Sigmoid colon (tissue), 7 donors: Measurements from ENCODE around the gene TRAF4. TPM values are rescaled to one million over a fixed set of nuclear protein-coding genes. Genes with fewer than 3 reads are reported as not detected.

Experiments
- DNase-seq: peaks from one replicate; pipeline ENCODE4 v3.0.0-alpha.2; 2019
- H3K27ac ChIP-seq, 4 donors: fragments of 200-600 bp; sonication (generic); one replicate each; pipeline ENCODE4 v1.5.1; 2016 to 2019; ENCODE audit warnings: mild to moderate bottlenecking in 1 of 4
- H3K27me3 ChIP-seq, 3 donors: fragments of 200-600 bp; sonication (generic); one replicate each; pipeline ENCODE4 v1.5.1; 2019; ENCODE audit warnings: mild to moderate bottlenecking in 1 of 3
- H3K36me3 ChIP-seq, 4 donors: fragments of 200-600 bp; sonication (generic); one replicate each; pipeline ENCODE4 v1.5.1; 2016 to 2019
- H3K4me1 ChIP-seq, 4 donors: fragments of 200-600 bp; sonication (generic); one replicate each; pipeline ENCODE4 v1.5.1; 2017 to 2019
- H3K4me3 ChIP-seq, 4 donors: fragments of 200-600 bp; sonication (generic); one replicate each; pipeline ENCODE4 v1.5.1; 2017 to 2019; ENCODE audit warnings: mild to moderate bottlenecking in 2 of 4, moderate library complexity in 1 of 4
- H3K9me3 ChIP-seq, 4 donors: fragments of 200-600 bp in 3 of 4; sonication (generic) in 3 of 4; one replicate each; pipeline versions ENCODE4 v1.5.1 to v1.6.1; 2013 to 2019
- EP300 ChIP-seq, 4 donors: sonication (generic); formaldehyde crosslinking; IDR thresholded peaks; one replicate each; pipeline ENCODE4 v1.6.1; 2017; ENCODE audit warnings: antibody characterized with exemption in 4 of 4
- POLR2A ChIP-seq, 2 donors: fragments of 450-650 bp; IDR thresholded peaks; one replicate each; pipeline ENCODE4 v1.6.1; 2016; ENCODE audit warnings: antibody characterized with exemption in 2 of 2, mild to moderate bottlenecking in 2 of 2, moderate library complexity in 2 of 2
- POLR2AphosphoS5 ChIP-seq, 4 donors: sonication (generic); formaldehyde crosslinking; IDR thresholded peaks; one replicate each; pipeline ENCODE4 v1.6.1; 2017; ENCODE audit warnings: antibody characterized with exemption in 4 of 4
- WGBS, 2 donors: extraction: QIAGEN DNeasy Blood & Tissue Kit; methylation state at CpG; one replicate each; pipeline ENCODE4 v1.1.7; 2013; 5-methylcytosine and 5-hydroxymethylcytosine counted together
- intact Hi-C: fragments of 100-400 bp; cut with DNase I; formaldehyde crosslinking; loops from one replicate; pipeline ENCODE4 v1.15.1; 2023
- polyA plus RNA-seq, 3 donors: library from polyadenylated mRNA; stranded (reverse); fragments of 200-250 nt; gene quantifications; one replicate each; pipeline ENCODE4 v1.2.3, GENCODE V29; 2013
- total RNA-seq, 4 donors: library from RNA; depleted of rRNA; stranded (reverse); fragments of >200 nt; gene quantifications; one replicate each; pipeline ENCODE4 v1.1.0, GENCODE V29; 2016
- TF ChIP-seq, protein P1 (sequence below), 4 experiments: fragments of 450-650 bp in 3 of 4; fragments of 200-600 bp in 1 of 4; IDR thresholded peaks; one replicate each; pipeline ENCODE4 v1.5.1; 2016 to 2019; ENCODE audit warnings: antibody characterized with exemption in 4 of 4, mild to moderate bottlenecking in 3 of 4, moderate library complexity in 2 of 4
- donor health status: healthy with polysubstance abuse.
- donor health status: Bipolar disorder and iron deficiency.
- donor health status: healthy.

Gene TRAF4
- total and polyA plus RNA-seq, 7 donors, result 3.9 to 94.1 (median 11.6) TPM

GRCh38 chr17:28726627-28727491, 17.0 kb upstream of the TRAF4 start:
- Histone ChIP-seq H3K27me3 (peaks cover 0 to 8% (median 0%) of the 10 kb centered on the region in 3 donors), H3K9me3 (no peaks in the 10 kb centered on the region), H3K4me3 (peak overlapping the region; percentile 51 to 83 (median 68)), H3K4me1 (peaks cover 0 to 43% (median 37%) of the 10 kb centered on the region in 4 donors), H3K27ac (peak overlapping the region; percentile 88 to 97 (median 96)), H3K36me3 (peaks cover 17 to 30% (median 22%) of the 10 kb centered on the region in 4 donors)
- WGBS, 2 donors, result 0 to 1% methylated on average over 57 of the region's 57 CpGs
- TF ChIP-seq POLR2A (IDR thresholded peaks at IDR 0.05), result no peak
- no peak for TF ChIP-seq EP300 (IDR thresholded peaks at IDR 0.05)
- TF ChIP-seq POLR2AphosphoS5 (IDR thresholded peaks at IDR 0.05), result peak in 3 of 4 donors; percentile 18 to 58 (median 47)
- TF ChIP-seq, protein P1, sequence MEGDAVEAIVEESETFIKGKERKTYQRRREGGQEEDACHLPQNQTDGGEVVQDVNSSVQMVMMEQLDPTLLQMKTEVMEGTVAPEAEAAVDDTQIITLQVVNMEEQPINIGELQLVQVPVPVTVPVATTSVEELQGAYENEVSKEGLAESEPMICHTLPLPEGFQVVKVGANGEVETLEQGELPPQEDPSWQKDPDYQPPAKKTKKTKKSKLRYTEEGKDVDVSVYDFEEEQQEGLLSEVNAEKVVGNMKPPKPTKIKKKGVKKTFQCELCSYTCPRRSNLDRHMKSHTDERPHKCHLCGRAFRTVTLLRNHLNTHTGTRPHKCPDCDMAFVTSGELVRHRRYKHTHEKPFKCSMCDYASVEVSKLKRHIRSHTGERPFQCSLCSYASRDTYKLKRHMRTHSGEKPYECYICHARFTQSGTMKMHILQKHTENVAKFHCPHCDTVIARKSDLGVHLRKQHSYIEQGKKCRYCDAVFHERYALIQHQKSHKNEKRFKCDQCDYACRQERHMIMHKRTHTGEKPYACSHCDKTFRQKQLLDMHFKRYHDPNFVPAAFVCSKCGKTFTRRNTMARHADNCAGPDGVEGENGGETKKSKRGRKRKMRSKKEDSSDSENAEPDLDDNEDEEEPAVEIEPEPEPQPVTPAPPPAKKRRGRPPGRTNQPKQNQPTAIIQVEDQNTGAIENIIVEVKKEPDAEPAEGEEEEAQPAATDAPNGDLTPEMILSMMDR (IDR thresholded peaks at IDR 0.05), result peak; percentile 99 to 100 (median 100)
- peak; percentile 96 for DNase-seq
- intact Hi-C loops, result loop anchor here (1.0 to 10.0 kb wide), 4 partner anchors 23 to 568 kb away; partner anchors contain the start of genes FLOT2 and NUFIP2

DNA sequence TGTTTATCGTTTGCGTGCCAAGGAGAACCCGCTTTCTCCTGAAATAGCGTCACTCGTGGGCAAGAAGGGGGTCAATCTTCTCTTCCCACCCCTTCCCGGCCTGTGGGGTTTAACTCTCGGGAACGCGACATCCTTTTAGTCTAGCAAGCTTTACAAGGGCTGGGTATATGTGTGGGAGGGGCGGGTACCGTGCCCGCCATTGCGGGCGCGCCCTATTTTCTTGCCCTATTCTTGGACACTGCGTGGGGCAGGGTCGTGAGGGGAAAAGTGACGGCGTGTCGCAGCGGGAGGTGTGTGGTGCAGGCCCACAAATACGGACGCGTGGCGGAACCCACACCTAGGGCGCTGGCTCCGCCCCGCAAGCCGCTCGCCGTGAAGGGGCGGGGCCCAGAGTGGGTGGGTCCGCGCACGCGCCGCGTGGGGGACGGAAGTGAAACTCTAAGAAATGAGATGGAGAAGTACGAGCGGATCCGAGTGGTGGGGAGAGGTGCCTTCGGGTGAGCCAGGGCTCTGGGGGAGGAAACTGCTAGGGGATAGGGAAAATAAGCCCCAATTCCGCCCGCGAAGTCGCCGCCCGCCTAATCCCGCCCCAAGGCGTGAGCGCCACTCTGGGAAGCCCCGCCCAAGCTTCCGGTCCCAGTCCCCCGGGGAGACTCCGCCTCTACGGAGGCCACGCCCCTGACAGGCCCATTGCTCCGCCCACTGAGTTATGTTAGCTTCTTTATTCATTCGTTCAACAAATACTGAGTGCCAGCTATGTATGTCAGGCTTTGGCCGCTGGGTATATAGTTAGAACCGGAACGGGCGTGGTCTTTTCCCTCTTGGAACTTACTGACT, 15.2 kb upstream of the TRAF4 start, which contains the start of gene NEK8:
TSS of gene NEK8 (plus strand) at position 425 of the 837 bp plus-strand sequence. CDS start at position 451, 26 bp downstream.
- intact Hi-C loops, result loop anchor here (1.0 to 10.0 kb wide), 5 partner anchors 15 to 566 kb away; partner anchors contain the start of genes FLOT2, NUFIP2 and PHF12
- H3K27ac ChIP-seq, result peak within 1 kb of the TSS; percentile 88 to 97 (median 96)
- H3K9me3 ChIP-seq, result no peaks in the 10 kb centered on the region
- peaks cover 0 to 8% (median 0%) of the 10 kb centered on the region in 3 donors for H3K27me3 ChIP-seq
- peak; percentile 97 for DNase-seq
- peak; percentile 45 to 86 for TF ChIP-seq POLR2A (IDR thresholded peaks at IDR 0.05)
- peak; percentile 79 to 94 (median 88) for TF ChIP-seq POLR2AphosphoS5 (IDR thresholded peaks at IDR 0.05)
- TF ChIP-seq EP300 (IDR thresholded peaks at IDR 0.05), result no peak
- TF ChIP-seq, protein P1 (IDR thresholded peaks at IDR 0.05), result no peak
- WGBS, 2 donors, result 0% methylated on average over 64 of the region's 64 CpGs
- H3K4me1 ChIP-seq, result peaks cover 0 to 33% (median 28%) of the 10 kb centered on the region in 4 donors
- H3K36me3 ChIP-seq, result peaks cover 1 to 12% (median 6%) of the 10 kb centered on the region in 4 donors
- peak within 1 kb of the TSS; percentile 51 to 83 (median 68) for H3K4me3 ChIP-seq

GRCh38 chr17:28729950-28730330, 13.9 kb upstream of the TRAF4 start:
- WGBS, 2 donors, result 17 to 74% methylated on average over 11 of the region's 11 CpGs
- no peak for DNase-seq
- Histone ChIP-seq H3K27me3 (peaks cover 0 to 8% (median 0%) of the 10 kb centered on the region in 3 donors), H3K4me1 (peaks cover 0 to 33% (median 28%) of the 10 kb centered on the region in 4 donors), H3K36me3 (no peaks in the 10 kb centered on the region), H3K4me3 (no peak overlapping the region), H3K9me3 (no peaks in the 10 kb centered on the region), H3K27ac (no peak overlapping the region)
- no peak for TF ChIP-seq POLR2A (IDR thresholded peaks at IDR 0.05)
- intact Hi-C loops, result loop anchor here (1.0 to 10.0 kb wide), 5 partner anchors 13 to 565 kb away; partner anchors contain the start of genes FLOT2, NUFIP2 and PHF12

GRCh38 chr17:28733346-28733745, 10.5 kb upstream of the TRAF4 start:
- intact Hi-C loops, result no loop called here
- 88 to 92% methylated on average over 1 of the region's 1 CpG for WGBS, 2 donors
- Histone ChIP-seq H3K36me3 (no peaks in the 10 kb centered on the region), H3K27me3 (no peaks in the 10 kb centered on the region), H3K27ac (no peak overlapping the region), H3K9me3 (no peaks in the 10 kb centered on the region), H3K4me1 (peaks cover 0 to 4% (median 0%) of the 10 kb centered on the region in 4 donors), H3K4me3 (no peak overlapping the region)
- TF ChIP-seq, protein P1 (IDR thresholded peaks at IDR 0.05), result no peak
- TF ChIP-seq POLR2A (IDR thresholded peaks at IDR 0.05) (no peak), POLR2AphosphoS5 (IDR thresholded peaks at IDR 0.05) (no peak), EP300 (IDR thresholded peaks at IDR 0.05) (no peak)
- DNase-seq, result no peak
